Peyer's patch (tissue), 4 donors: ENCODE results near the gene RLN1. TPM values are rescaled to one million over a fixed set of nuclear protein-coding genes. Genes with fewer than 3 reads are reported as not detected.

Experiments used
- DNase-seq, 3 donors: peaks; one replicate each; pipeline ENCODE4 v3.0.0-alpha.2; 2017 to 2019
- H3K27ac ChIP-seq, 4 donors: fragments of 200-600 bp; sonication (generic); one replicate each; pipeline ENCODE4 v1.5.1; 2016 to 2019
- H3K27me3 ChIP-seq, 2 donors: fragments of 200-600 bp; sonication (generic); one replicate each; pipeline ENCODE4 v1.5.1; 2019
- H3K36me3 ChIP-seq, 3 donors: fragments of 200-600 bp; sonication (generic); one replicate each; pipeline ENCODE4 v1.5.1; 2016 to 2019
- H3K4me1 ChIP-seq, 4 donors: fragments of 200-600 bp; sonication (generic); one replicate each; pipeline ENCODE4 v1.5.1; 2016 to 2019
- H3K4me3 ChIP-seq, 4 donors: fragments of 200-600 bp; sonication (generic); 1 replicate in 3 of 4; 2 replicates in 1 of 4; pipeline ENCODE4 v1.5.1; 2016 to 2019; ENCODE audit warnings: mild to moderate bottlenecking in 1 of 4
- H3K9me3 ChIP-seq, 4 donors: fragments of 200-600 bp; sonication (generic); one replicate each; pipeline ENCODE4 v1.5.1; 2016 to 2019; ENCODE audit warnings: mild to moderate bottlenecking in 1 of 4
- CTCF ChIP-seq, 6 experiments: fragments of 450-650 bp in 4 of 6; fragments of 200-600 bp in 2 of 6; sonication (generic) in 1 of 6; IDR thresholded peaks; one replicate each; pipeline ENCODE4 v1.5.1; 2017 to 2019; ENCODE audit warnings: antibody characterized with exemption in 6 of 6, mild to moderate bottlenecking in 3 of 6, moderate library complexity in 1 of 6
- POLR2A ChIP-seq, 2 donors: fragments of 450-650 bp; IDR thresholded peaks; one replicate each; pipeline ENCODE4 v1.5.1; 2017; ENCODE audit warnings: antibody characterized with exemption in 2 of 2, mild to moderate bottlenecking in 2 of 2, moderate library complexity in 2 of 2
- small RNA-seq, 2 donors: library from RNA; depleted of rRNA; stranded (forward); fragments of <200 nt; gene quantifications; one replicate each; pipeline ENCODE3, GENCODE V24; 2016
- total RNA-seq, 4 donors: library from RNA; depleted of rRNA; stranded (reverse); fragments of >200 nt; gene quantifications; one replicate each; pipeline ENCODE4 v1.1.0, GENCODE V29; 2016

RLN1 gene
- total RNA-seq, 4 donors from 2014 or later, result not detected

- no peaks in the 10 kb centered on the region for H3K36me3 ChIP-seq
- no peak overlapping the region for H3K27ac ChIP-seq
- no peak for DNase-seq
- no peak for TF ChIP-seq CTCF (IDR thresholded peaks at IDR 0.05)
- no peak for TF ChIP-seq POLR2A (IDR thresholded peaks at IDR 0.05)
- no peaks in the 10 kb centered on the region for H3K4me1 ChIP-seq
- no peaks in the 10 kb centered on the region for H3K27me3 ChIP-seq
- no peaks in the 10 kb centered on the region for H3K9me3 ChIP-seq
- H3K4me3 ChIP-seq, result no peak overlapping the region
These were observed 51.1 kb downstream of the RLN1 start for GRCh38 chr9:5288591-5288990.

- no peak for TF ChIP-seq CTCF (IDR thresholded peaks at IDR 0.05)
- no peak for DNase-seq
These were observed 53.4 kb downstream of the RLN1 start for GRCh38 chr9:5286262-5286661.

More at GRCh38 chr9:5286262-5286661, 53.4 kb downstream of the RLN1 start:
- H3K27ac ChIP-seq, result no peak overlapping the region
- H3K4me3 ChIP-seq, result no peak overlapping the region
- no peaks in the 10 kb centered on the region for H3K9me3 ChIP-seq
- H3K4me1 ChIP-seq, result no peaks in the 10 kb centered on the region
- H3K36me3 ChIP-seq, result no peaks in the 10 kb centered on the region
- no peaks in the 10 kb centered on the region for H3K27me3 ChIP-seq

Small RNA genes lying within 50 kb of the gene (small RNA-seq; reads per million reads assigned to genes)
- 0 reads per million in 2 donors for gene AL135786.1
- 0 reads per million in 2 donors for gene HMGN2P31

Other genes with a start within 250 kb of the RLN1 start
- gene INSL6, start 154.2 kb downstream of the RLN1 start, total RNA-seq, result not detected
- not detected for gene INSL4, start 108.5 kb downstream of the RLN1 start, total RNA-seq
- 1 to 10 TPM in 1 of 4 donors, not detected in 3; 4.1 TPM for gene RLN2, start 35.2 kb downstream of the RLN1 start, total RNA-seq
- gene PLGRKT, start 98.0 kb upstream of the RLN1 start, total RNA-seq, result 10 to 100 TPM in 3 of 4 donors, 1 to 10 TPM in 1; 8.3 to 43.6 (median 33.2) TPM
- 1 to 10 TPM; 1.7 to 6.2 (median 3.4) TPM for gene CD274, start 110.7 kb upstream of the RLN1 start, total RNA-seq
- under 1 TPM in 1 of 4 donors, not detected in 3; 0.40 TPM for gene PDCD1LG2, start 170.7 kb upstream of the RLN1 start, total RNA-seq